ENCODE results near the gene EHMT1.
"Not testable (repeated sequence)": the region's sequence is repeated elsewhere in the genome, so short reads cannot be mapped to it uniquely, and the experiment has no call there.

The EHMT1 gene

GRCh38 chr9:137590469-137591383 lies 28.1 kb upstream of the EHMT1 start, which contains the start of gene ZMYND19:
ZMYND19 (minus strand) TSS chr9:137590512; CDS start chr9:137590263, 249 bp downstream.
- DNase-seq, result peak; percentile 69

GRCh38 chr9:137592767-137593166 lies 26.0 kb upstream of the EHMT1 start:
- DNase-seq, result no peak

- no peak for DNase-seq
Measured at GRCh38 chr9:137593176-137593575, 25.6 kb upstream of the EHMT1 start.

DNA sequence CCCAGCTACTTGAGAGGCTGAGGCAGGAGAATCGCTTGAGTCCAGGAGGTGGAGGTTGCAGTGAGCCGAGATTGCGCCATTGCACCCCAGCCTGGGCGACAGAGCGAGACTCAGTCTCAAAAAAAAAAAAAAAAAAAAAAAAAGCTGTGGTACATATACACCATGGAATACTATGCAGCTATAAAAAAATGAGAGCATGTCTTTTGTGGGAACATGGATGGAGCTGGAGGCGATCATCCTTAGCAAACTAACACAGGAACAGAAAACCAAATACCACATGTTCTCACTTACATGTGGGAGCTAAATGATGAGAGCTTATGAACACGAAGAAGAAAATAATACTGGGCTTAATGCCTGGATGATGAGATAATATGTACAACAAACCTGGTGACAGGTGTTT lies 22.2 kb upstream of the EHMT1 start:
- not testable (repeated sequence) for DNase-seq

- no peak for DNase-seq
Measured at GRCh38 chr9:137598943-137599342, 19.9 kb upstream of the EHMT1 start.

DNA sequence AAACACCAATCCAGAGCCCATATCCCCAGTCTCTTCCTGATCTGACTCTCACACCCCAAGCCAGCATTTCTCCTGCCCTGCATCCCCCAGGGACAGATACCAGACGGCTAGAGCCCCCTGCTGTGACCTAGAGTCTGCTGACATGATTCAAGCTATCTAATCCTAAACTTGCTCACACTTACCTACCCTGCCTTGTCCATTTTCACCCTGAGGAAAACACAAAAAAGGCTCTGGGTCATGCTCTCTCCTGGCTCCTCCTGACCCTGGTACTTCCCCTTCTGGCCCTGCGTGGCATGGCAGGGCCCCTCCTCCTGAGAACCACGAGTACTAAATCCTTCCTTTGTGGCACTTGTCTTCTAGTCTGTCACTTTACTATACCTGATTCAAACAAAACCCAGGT lies 16.1 kb upstream of the EHMT1 start:
- DNase-seq, result no peak

DNA sequence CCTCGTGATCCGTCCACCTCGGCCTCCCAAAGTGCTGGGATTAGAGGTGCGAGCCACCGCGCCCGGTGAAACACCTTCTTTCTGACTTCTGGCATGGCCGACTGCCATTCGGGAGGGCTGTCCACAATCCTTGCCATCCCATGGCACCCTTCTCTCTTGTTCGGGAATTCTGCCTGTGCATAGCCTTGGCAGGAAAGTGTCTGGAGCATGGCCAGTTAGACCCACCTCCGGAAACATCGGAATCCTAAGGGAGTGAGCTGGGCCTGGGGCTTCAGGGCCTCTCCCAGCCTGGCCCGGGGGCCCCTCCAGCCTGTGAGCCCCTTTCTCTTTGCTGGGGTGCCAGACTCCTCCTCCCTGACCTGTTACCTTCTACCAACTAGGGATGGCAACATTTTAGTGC lies 14.9 kb upstream of the EHMT1 start:
- no peak for DNase-seq

GRCh38 chr9:137604345-137605086 lies 14.3 kb upstream of the EHMT1 start:
- no peak for DNase-seq

DNA sequence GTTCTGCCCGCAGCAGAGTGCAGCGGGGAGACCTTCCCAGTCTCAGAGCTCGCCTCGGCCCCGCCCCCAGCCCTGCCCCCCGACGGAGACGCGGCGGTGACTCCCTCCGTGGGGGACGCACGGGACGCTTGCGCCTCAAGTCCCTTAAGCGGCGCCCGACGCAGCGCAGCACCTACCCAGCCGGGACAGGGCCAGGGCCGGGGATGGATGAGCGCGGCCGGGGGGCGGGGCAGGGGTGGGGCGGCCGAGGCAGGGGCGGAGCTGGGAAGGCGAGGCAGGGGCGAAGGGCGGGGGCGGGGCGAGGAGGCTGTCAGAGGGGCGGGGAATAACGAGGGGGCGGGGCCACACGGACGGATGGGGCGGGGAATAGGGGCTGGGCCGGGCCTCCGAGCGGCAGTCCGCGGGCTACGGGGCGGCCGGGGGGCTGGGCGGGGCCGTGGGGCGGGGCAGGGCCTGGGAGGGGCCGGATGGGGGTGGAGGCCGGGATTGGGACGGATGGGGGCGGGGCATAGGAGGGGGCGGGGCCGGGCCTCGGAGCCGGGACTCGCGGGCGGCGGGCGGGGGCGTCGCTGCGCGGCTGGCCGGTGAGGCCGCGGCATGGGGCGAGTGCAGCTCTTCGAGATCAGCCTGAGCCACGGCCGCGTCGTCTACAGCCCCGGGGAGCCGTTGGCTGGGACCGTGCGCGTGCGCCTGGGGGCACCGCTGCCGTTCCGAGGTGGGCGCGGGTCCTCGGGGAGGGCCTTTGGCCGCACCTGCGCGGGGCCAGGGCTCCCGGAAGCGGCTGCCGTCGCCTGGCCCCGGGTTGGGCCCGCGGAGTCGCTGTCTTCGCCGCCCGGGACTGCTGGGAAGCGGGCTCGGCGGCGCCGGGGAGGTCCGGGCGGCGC lies 13.4 kb upstream of the EHMT1 start, which contains the start of gene ARRDC1:
ARRDC1 (plus strand) TSS at position 566 of the 884 bp plus-strand sequence; CDS start at position 598, 32 bp downstream.
- DNase-seq, result peak; percentile 79

DNA sequence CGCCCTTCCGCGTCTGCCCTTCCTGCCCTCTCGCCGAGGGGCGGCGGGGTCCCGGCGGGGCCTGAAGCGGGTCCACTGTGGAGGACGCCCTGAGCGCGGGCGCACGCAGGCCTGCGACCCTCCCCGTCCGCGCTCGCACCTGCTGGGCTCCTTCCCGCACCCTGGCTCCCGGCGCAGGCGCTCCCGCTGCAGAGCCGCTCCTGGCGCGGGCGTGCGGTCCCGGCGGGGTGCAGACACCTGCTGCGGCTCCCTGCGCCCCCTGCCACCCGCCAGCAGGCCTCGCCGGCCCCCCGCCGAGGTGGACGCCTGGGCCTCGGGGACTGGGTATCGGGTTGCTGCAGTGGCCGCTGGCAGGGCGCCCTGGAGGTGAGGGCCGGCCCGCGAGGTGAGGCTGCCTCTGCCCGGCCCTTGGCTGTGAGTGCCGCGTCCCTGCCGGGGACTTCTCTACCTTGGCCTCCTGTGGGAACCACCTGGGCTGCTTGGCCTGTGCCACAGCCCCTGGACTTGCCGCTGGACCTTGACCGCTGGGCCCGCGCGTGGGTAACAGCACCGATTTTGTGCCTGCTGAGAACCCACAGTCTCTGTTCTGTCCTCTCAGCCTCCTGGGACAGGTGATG lies 12.7 kb upstream of the EHMT1 start:
- DNase-seq, result no peak

DNA sequence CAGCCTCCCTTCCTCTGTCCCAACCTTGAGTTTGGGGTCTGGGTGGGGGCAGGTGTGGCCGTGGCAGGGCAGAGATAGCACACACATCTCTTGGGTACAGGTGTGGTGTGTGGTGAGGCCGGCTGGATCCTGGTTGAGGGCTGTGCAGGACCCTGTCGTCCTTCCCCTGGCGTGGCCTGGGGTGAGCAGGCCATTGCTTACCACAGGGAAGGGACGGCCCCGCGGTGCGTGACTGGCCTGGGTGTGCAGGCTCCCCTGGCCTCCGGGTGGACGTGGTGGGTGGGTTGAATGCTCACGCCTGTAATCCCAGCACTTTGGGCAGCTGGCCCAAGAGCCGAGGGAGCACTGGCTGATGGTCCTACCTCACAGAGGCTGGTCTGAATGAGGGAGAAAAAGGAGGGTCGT lies 12.1 kb upstream of the EHMT1 start:
- DNase-seq, result no peak

- no peak for DNase-seq
Measured at GRCh38 chr9:137607141-137607857, 11.5 kb upstream of the EHMT1 start.

GRCh38 chr9:137610944-137611343 lies 7.9 kb upstream of the EHMT1 start:
- no peak for DNase-seq

- DNase-seq, result peak; percentile 97
Measured at GRCh38 chr9:137611623-137612609, 6.9 kb upstream of the EHMT1 start.

DNA sequence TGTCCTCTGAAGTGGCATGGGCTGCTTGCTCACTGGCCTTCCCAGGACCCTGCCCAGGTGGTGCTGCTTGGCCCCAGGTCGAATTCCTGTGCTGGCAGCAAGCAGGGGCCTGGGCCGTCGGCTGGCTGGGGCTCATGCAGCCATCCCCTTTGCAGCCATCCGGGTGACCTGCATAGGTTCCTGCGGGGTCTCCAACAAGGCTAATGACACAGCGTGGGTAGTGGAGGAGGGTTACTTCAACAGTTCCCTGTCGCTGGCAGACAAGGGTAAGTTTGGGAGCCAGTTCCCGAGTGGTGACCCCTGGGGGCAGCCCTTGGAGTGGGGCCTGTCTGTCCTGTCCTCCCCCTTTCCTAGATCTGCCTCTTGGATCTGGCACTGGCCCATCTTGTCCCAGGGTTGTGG lies 6.1 kb upstream of the EHMT1 start:
- DNase-seq, result no peak

- no peak for DNase-seq
Measured at GRCh38 chr9:137613259-137613658, 5.5 kb upstream of the EHMT1 start.

- DNase-seq, result no peak
Measured at GRCh38 chr9:137613738-137614523, 4.9 kb upstream of the EHMT1 start.

- DNase-seq, result no peak
Measured at GRCh38 chr9:137614631-137615386, 4.0 kb upstream of the EHMT1 start.

DNA sequence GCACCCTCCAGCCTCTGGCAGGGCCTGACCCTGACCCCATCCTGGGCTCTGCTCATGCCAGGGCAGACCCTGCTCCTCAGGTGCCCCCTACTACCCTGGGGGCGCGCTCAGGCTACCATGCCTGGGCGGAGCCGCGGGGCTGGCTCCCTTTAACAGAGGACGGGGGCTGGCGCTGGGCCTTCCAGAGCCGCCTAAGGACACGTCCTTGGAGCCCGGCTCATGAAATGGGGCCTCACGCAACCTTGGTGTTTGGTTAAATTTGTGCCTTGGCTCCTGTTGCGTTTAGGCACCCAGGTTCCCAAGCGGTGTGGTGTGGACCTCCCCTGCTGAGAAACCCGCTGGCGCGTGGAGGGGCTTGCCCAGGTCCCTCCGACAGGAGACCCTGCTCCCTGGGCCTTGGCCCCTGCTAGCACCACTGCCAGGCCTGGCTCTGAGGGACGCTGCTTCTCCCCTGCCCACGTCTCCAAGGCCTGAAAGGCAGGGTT lies 3.4 kb upstream of the EHMT1 start:
- no peak for DNase-seq
